Ovary (tissue), 9 donors: ENCODE results near the gene UBTD1. TPM values are rescaled to one million over a fixed set of nuclear protein-coding genes. Genes with fewer than 3 reads are reported as not detected.

ENCODE experiments used
- DNase-seq, 5 donors: peaks; one replicate each; pipeline ENCODE4 v3.0.0-alpha.2; 2019 to 2020
- H3K27ac ChIP-seq, 2 donors: fragments of 200-600 bp; one replicate each; pipeline versions ENCODE4 v1.5.1 to v1.8.0; 2019 to 2022
- H3K27me3 ChIP-seq: fragments of 200-600 bp; one replicate; pipeline ENCODE4 v1.8.0; 2022
- H3K36me3 ChIP-seq: fragments of 200-600 bp; sonication (generic); one replicate; pipeline ENCODE4 v1.5.1; 2019
- H3K4me1 ChIP-seq: one replicate; pipeline ENCODE4 v1.8.1; 2013; ENCODE audit warnings: mild to moderate bottlenecking, moderate library complexity; ENCODE audit not compliant: insufficient read depth
- H3K4me3 ChIP-seq: fragments of 200-600 bp; sonication (generic); one replicate; pipeline ENCODE4 v1.5.1; 2017
- H3K9me3 ChIP-seq, 2 donors: fragments of 200-600 bp in 1 of 2; sonication (generic) in 1 of 2; one replicate each; pipeline versions ENCODE4 v1.5.1 to v1.8.1; 2013 to 2019; ENCODE audit warnings: mild to moderate bottlenecking in 1 of 2, moderate library complexity in 1 of 2
- CTCF ChIP-seq, 3 donors: fragments of 450-650 bp in 2 of 3; fragments of 200-600 bp in 1 of 3; IDR thresholded peaks; one replicate each; pipeline versions ENCODE4 v1.5.1 to v1.8.0; 2016 to 2022; ENCODE audit warnings: antibody characterized with exemption in 3 of 3, mild to moderate bottlenecking in 1 of 3
- EP300 ChIP-seq: sonication (generic); formaldehyde crosslinking; IDR thresholded peaks from one replicate; pipeline ENCODE4 v1.6.1; 2017; ENCODE audit warnings: antibody characterized with exemption
- POLR2A ChIP-seq: fragments of 450-650 bp; IDR thresholded peaks from one replicate; pipeline ENCODE4 v1.6.1; 2017; ENCODE audit warnings: antibody characterized with exemption, mild to moderate bottlenecking, moderate library complexity
- WGBS, 3 donors: extraction: QIAGEN DNeasy Blood & Tissue Kit in 1 of 3; methylation state at CpG; one replicate each; pipeline versions ENCODE4 v1.1.5 to v1.1.7; 2013 to 2017; 5-methylcytosine and 5-hydroxymethylcytosine counted together
- intact Hi-C, 4 donors: fragments of 100-400 bp; cut with DNase I; formaldehyde crosslinking; loops; one replicate each; pipeline versions ENCODE4 v1.11.0 to v1.15.1; 2022 to 2023
- polyA plus RNA-seq, 2 donors: library from polyadenylated mRNA; stranded (reverse); fragments of 200-250 nt in 1 of 2; fragments of 350-450 nt in 1 of 2; fragmentation: Illumina TruSeq in 1 of 2; extraction: RNeasy Lipid Tissue Mini Kit (QIAGEN cat#74804) in 1 of 2; gene quantifications; one replicate each; pipeline ENCODE4 v1.2.3, GENCODE V29; 2013 to 2014
- total RNA-seq, 7 donors: library from RNA; depleted of rRNA in 2 of 7; stranded (reverse); fragments of >200 nt in 2 of 7; fragmentation: NEBNext Ultra II Directional in 3 of 7; extraction: Animal tissue kit (Norgen Biotek cat#: 25700) in 3 of 7; gene quantifications; one replicate each; pipeline versions ENCODE4 v1.1.0 to v1.2.4, GENCODE V29; 2016 to 2023
- donor health status: DM: no; HTN: no; CAD: no; lungs with moderate emphysema.
- donor health status: DM: no; HTN: no; CAD: no.
- donor health status: Bipolar disorder and iron deficiency.
- donor health status: DM: yes; HTN: yes; CAD: no.
- donor health status: DM: no; HTN: no; CAD: no.
- donor health status: DM: yes; HTN: yes; CAD: no.

The UBTD1 gene
- total and polyA plus RNA-seq, 9 donors = 0.20 to 15.2 (median 11.5) TPM

- peak in 1 of 5 donors; percentile 9 for DNase-seq
- H3K27ac ChIP-seq = no peak overlapping the region
- no peaks in the 10 kb centered on the region for H3K27me3 ChIP-seq
- WGBS, 3 donors = 86 to 96% (median 88%) methylated on average over 13 of the region's 13 CpGs
- TF ChIP-seq EP300 (no peak), CTCF (IDR thresholded peaks at IDR 0.05) (no peak), POLR2A (no peak)
- no peaks in the 10 kb centered on the region for H3K9me3 ChIP-seq
- intact Hi-C loops = no loop called here
- no peaks in the 10 kb centered on the region for H3K36me3 ChIP-seq
- H3K4me1 ChIP-seq = no peaks in the 10 kb centered on the region
- no peak overlapping the region for H3K4me3 ChIP-seq
Observed at GRCh38 chr10:97583476-97583875, 84.8 kb downstream of the UBTD1 start.

DNA sequence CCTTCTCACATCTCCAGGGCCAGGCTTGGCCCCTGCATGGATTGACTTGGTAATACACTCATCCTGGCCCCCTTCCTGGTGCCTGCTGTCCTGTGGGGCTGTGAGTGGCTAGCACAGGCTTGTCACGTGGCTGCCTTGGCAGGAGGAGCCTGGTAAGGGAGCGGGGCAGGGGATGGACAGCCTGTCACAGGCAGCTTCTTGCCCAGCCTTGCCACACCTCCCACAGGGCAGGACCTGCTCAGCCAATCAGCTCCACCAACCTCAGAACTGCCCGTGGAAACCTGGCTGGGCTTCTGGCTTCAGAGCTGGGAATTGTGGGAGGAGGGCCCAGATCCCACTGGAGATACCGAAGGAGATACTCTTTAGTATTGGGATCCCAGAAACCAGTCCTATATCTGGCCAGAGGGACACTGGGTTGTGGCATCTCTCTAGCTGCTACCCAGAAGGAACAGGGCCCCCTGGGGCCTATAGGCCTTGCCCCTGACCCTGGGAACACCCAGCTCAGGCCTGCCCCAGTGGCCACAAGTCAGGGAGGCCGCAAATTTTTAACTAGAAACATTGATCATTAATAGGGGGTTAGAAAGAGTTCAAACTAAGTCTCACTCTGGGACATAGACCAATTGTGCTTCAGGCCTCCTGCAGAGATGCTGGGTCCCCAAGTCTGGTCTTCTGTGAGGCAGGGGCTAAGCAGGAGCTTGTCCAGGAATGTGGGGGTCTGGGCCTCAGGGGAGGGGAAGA, 85.5 kb downstream of the UBTD1 start, which contains the start of gene HOGA1:
Gene HOGA1, plus strand, starts transcription at position 330 of the 738 bp plus-strand sequence. Its CDS starts 315 bp downstream, at position 645.
- peak in 1 of 5 donors; percentile 29 for DNase-seq
- intact Hi-C loops = no loop called here
- H3K27me3 ChIP-seq = no peaks in the 10 kb centered on the region
- no peaks in the 10 kb centered on the region for H3K4me1 ChIP-seq
- no peak within 1 kb of the TSS for H3K4me3 ChIP-seq
- no peaks in the 10 kb centered on the region for H3K9me3 ChIP-seq
- no peak for TF ChIP-seq CTCF (IDR thresholded peaks at IDR 0.05)
- TF ChIP-seq EP300 = no peak
- no peak for TF ChIP-seq POLR2A
- no peak within 1 kb of the TSS for H3K27ac ChIP-seq
- 62 to 70% (median 70%) methylated on average over 5 of the region's 5 CpGs for whole genome bisulfite sequencing, 3 donors
- H3K36me3 ChIP-seq = no peaks in the 10 kb centered on the region

DNA sequence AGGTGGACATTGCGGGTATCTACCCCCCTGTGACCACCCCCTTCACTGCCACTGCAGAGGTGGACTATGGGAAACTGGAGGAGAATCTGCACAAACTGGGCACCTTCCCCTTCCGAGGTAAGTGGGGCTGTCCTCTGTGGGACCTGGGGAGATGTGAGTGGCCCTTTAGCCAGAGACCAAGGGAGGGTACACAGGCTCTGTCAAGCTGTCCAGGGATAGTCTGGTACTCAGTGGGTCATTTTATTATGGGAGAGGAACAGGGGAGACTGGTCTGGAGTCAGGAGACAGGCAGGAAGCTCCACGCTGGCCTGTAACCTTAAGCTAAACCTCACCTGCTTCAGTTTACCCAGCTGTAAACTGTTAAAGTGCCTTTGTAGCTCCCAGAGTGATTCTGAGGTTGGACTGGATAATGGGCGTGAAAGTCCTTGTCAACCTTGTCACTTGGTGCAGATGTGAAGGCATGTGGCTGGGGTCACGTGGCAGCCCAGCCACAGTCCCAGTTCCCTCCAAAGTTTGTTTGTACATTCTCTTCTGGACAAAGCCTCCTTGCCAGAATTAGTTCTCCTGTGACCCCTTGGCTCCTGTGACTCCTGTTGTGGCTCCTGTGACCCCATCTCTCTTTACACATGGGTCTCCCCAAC, 86.2 kb downstream of the UBTD1 start:
- no peaks in the 10 kb centered on the region for H3K9me3 ChIP-seq
- no peak overlapping the region for H3K4me3 ChIP-seq
- no peaks in the 10 kb centered on the region for H3K36me3 ChIP-seq
- DNase-seq = no peak
- H3K27ac ChIP-seq = no peak overlapping the region
- no peaks in the 10 kb centered on the region for H3K27me3 ChIP-seq
- no peaks in the 10 kb centered on the region for H3K4me1 ChIP-seq
- no peak for TF ChIP-seq EP300
- TF ChIP-seq CTCF (IDR thresholded peaks at IDR 0.05) = no peak
- TF ChIP-seq POLR2A = no peak
- intact Hi-C loops = no loop called here
- 86 to 94% (median 90%) methylated on average over 5 of the region's 5 CpGs for WGBS, 3 donors

DNA sequence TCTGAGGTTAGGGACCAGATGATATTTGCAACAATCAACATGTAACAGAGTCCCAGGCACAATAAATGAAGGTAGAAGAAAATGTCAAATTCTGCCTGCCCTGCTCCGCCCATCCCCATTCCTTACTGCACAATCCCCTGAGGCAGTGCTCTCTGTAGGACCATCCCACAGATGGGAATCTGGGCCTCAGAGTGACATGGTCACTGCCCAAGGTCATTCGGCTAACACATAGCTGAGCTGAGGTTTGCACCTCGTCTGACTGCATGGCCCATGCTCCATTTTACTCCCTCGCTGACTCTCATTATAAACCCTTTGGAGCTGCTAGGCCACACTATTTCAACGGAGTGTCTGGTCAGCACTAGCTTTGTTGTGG, 86.7 kb downstream of the UBTD1 start:
- no peaks in the 10 kb centered on the region for H3K27me3 ChIP-seq
- no peaks in the 10 kb centered on the region for H3K4me1 ChIP-seq
- no peak for TF ChIP-seq POLR2A
- TF ChIP-seq EP300 = no peak
- no peak for TF ChIP-seq CTCF (IDR thresholded peaks at IDR 0.05)
- intact Hi-C loops = no loop called here
- no peak overlapping the region for H3K27ac ChIP-seq
- no peak overlapping the region for H3K4me3 ChIP-seq
- H3K9me3 ChIP-seq = no peaks in the 10 kb centered on the region
- WGBS, 3 donors = 84 to 93% (median 88%) methylated on average over 5 of the region's 5 CpGs
- DNase-seq = no peak
- H3K36me3 ChIP-seq = no peaks in the 10 kb centered on the region
